Smooth muscle cell (in vitro differentiated cells): Measurements from ENCODE around the gene ZNF346. TPM values are rescaled to one million over a fixed set of nuclear protein-coding genes. Genes with fewer than 3 reads are reported as not detected.

Experiments
- DNase-seq: peaks from one replicate; lab custom pipeline; 2025; ENCODE audit not compliant: unreplicated experiment; lab: John Stamatoyannopoulos, UW
- H2AFZ ChIP-seq: fragments of 200-600 bp; sonication (generic); 2 replicates; pipeline ENCODE4 v1.6.0; 2016; ENCODE audit warnings: antibody characterized with exemption, low read depth, mild to moderate bottlenecking
- H3F3A ChIP-seq: fragments of 200-600 bp; sonication (generic); 2 replicates; pipeline ENCODE4 v1.6.0; 2017; ENCODE audit warnings: antibody characterized with exemption, low read depth
- H3K27ac ChIP-seq: fragments of 200-600 bp; sonication (generic); 2 replicates; pipeline ENCODE4 v1.5.1; 2016; ENCODE audit warnings: low read depth, mild to moderate bottlenecking
- H3K27me3 ChIP-seq: fragments of 200-600 bp; sonication (generic); 2 replicates; pipeline ENCODE4 v1.6.1; 2016; ENCODE audit warnings: low read depth, mild to moderate bottlenecking
- H3K36me3 ChIP-seq: fragments of 200-600 bp; sonication (generic); 2 replicates; pipeline ENCODE4 v1.5.1; 2016; ENCODE audit warnings: low read depth
- H3K4me1 ChIP-seq: fragments of 200-600 bp; sonication (generic); 2 replicates; pipeline ENCODE4 v1.5.1; 2016; ENCODE audit warnings: low read depth
- H3K4me2 ChIP-seq: fragments of 200-600 bp; sonication (generic); 2 replicates; pipeline ENCODE4 v1.6.0; 2016; ENCODE audit warnings: mild to moderate bottlenecking
- H3K4me3 ChIP-seq: fragments of 200-600 bp; sonication (generic); 2 replicates; pipeline ENCODE4 v1.5.1; 2016; ENCODE audit warnings: mild to moderate bottlenecking
- H3K79me2 ChIP-seq: fragments of 200-600 bp; sonication (generic); 2 replicates; pipeline ENCODE4 v1.6.0; 2016; ENCODE audit warnings: low read depth, mild to moderate bottlenecking
- H3K9ac ChIP-seq: fragments of 200-600 bp; sonication (generic); 2 replicates; pipeline ENCODE4 v1.6.0; 2016; ENCODE audit warnings: low read depth
- H3K9me3 ChIP-seq: fragments of 200-600 bp; sonication (generic); replicated peaks from 2 replicates; pipeline ENCODE4 v1.5.1; 2016; ENCODE audit warnings: low read depth
- H4K20me1 ChIP-seq: fragments of 200-600 bp; sonication (generic); 2 replicates; pipeline ENCODE4 v1.6.0; 2016; ENCODE audit warnings: low read depth
- CTCF ChIP-seq: fragments of 200-600 bp; sonication (generic); IDR thresholded peaks from 2 replicates; pipeline ENCODE4 v1.5.1; 2017; ENCODE audit warnings: borderline replicate concordance, mild to moderate bottlenecking, antibody characterized with exemption; ENCODE audit not compliant: insufficient read depth, poor library complexity, severe bottlenecking
- WGBS: methylation state at CpG from one replicate; pipeline ENCODE4 v1.1.7; 2016; ENCODE audit warnings: low lambda C conversion rate; 5-methylcytosine and 5-hydroxymethylcytosine counted together
- polyA plus RNA-seq: library from polyadenylated mRNA; unstranded; fragments of >200 nt; fragmentation: Nextera tagmentation; extraction: Ambion mirVana; gene quantifications from 2 replicates; pipeline ENCODE4 v1.2.1, GENCODE V29; 2016
- total RNA-seq: library from RNA; depleted of rRNA; stranded (reverse); fragments of >200 nt; gene quantifications from 2 replicates; pipeline ENCODE4 v1.2.3, GENCODE V29; 2014

Gene ZNF346
- total and polyA plus RNA-seq, 2 experiments from 2014 or later, result 6.9 to 14.8 TPM

- no peaks in the 10 kb centered on the region for H3K27me3 ChIP-seq
- H3F3A ChIP-seq, result no peaks in the 10 kb centered on the region
- TF ChIP-seq CTCF, result no peak
- H3K4me3 ChIP-seq, result no peak overlapping the region
- no peak overlapping the region for H3K4me2 ChIP-seq
- H4K20me1 ChIP-seq, result no peaks in the 10 kb centered on the region
- no peaks in the 10 kb centered on the region for H3K36me3 ChIP-seq
- no peak overlapping the region for H2AFZ ChIP-seq
- no peak overlapping the region for H3K9ac ChIP-seq
- H3K79me2 ChIP-seq, result no peaks in the 10 kb centered on the region
- no peaks in the 10 kb centered on the region for H3K9me3 ChIP-seq
- DNase-seq, result no peak
- no peaks in the 10 kb centered on the region for H3K4me1 ChIP-seq
- WGBS, result 91% methylated on average over 15 of the region's 15 CpGs
- no peak overlapping the region for H3K27ac ChIP-seq
Observed at GRCh38 chr5:177123789-177124485, 101.4 kb downstream of the ZNF346 start.

- Histone ChIP-seq H3K4me2 (no peak overlapping the region), H3K4me3 (no peak overlapping the region), H3K27me3 (no peaks in the 10 kb centered on the region), H3F3A (no peaks in the 10 kb centered on the region), H3K27ac (no peak overlapping the region), H3K9me3 (no peaks in the 10 kb centered on the region), H4K20me1 (no peaks in the 10 kb centered on the region), H3K9ac (no peak overlapping the region), H3K79me2 (no peaks in the 10 kb centered on the region), H3K36me3 (no peaks in the 10 kb centered on the region), H3K4me1 (no peaks in the 10 kb centered on the region), H2AFZ (no peak overlapping the region)
- WGBS, result 69% methylated on average over 4 of the region's 4 CpGs
- no peak for DNase-seq
- no peak for TF ChIP-seq CTCF
Observed at GRCh38 chr5:177124486-177124991, 102.0 kb downstream of the ZNF346 start.

GRCh38 chr5:177126771-177127170 is 104.3 kb downstream of the ZNF346 start:
- Histone ChIP-seq H2AFZ (no peak overlapping the region), H3K79me2 (no peaks in the 10 kb centered on the region), H4K20me1 (no peaks in the 10 kb centered on the region), H3K9me3 (no peaks in the 10 kb centered on the region), H3K27ac (no peak overlapping the region), H3K4me2 (no peak overlapping the region), H3K9ac (no peak overlapping the region), H3K36me3 (no peaks in the 10 kb centered on the region), H3K27me3 (no peaks in the 10 kb centered on the region), H3K4me1 (peaks cover 6% of the 10 kb centered on the region), H3F3A (no peaks in the 10 kb centered on the region), H3K4me3 (no peak overlapping the region)
- TF ChIP-seq CTCF, result no peak
- no peak for DNase-seq
- 79% methylated on average over 1 of the region's 1 CpG for WGBS

- no peaks in the 10 kb centered on the region for H3K36me3 ChIP-seq
- no peaks in the 10 kb centered on the region for H4K20me1 ChIP-seq
- TF ChIP-seq CTCF, result no peak
- H3F3A ChIP-seq, result no peaks in the 10 kb centered on the region
- H2AFZ ChIP-seq, result no peak overlapping the region
- H3K4me3 ChIP-seq, result no peak overlapping the region
- no peaks in the 10 kb centered on the region for H3K9me3 ChIP-seq
- 98% methylated on average over 4 of the region's 4 CpGs for WGBS
- no peaks in the 10 kb centered on the region for H3K27me3 ChIP-seq
- H3K79me2 ChIP-seq, result no peaks in the 10 kb centered on the region
- no peak overlapping the region for H3K4me2 ChIP-seq
- H3K9ac ChIP-seq, result no peak overlapping the region
- no peak for DNase-seq
- H3K27ac ChIP-seq, result no peak overlapping the region
- peaks cover 6% of the 10 kb centered on the region for H3K4me1 ChIP-seq
Observed at GRCh38 chr5:177128551-177128981, 106.1 kb downstream of the ZNF346 start.
